Stimulated activated CD4-positive, alpha-beta T cell treated with anti-CD3 and anti-CD28 coated beads, TNF-alpha, amount 100 ng/mL, for 24 hours (primary cell): ENCODE results near the gene NME9.

Experiments used
- DNase-seq, 3 experiments: peaks; one replicate each; pipeline ENCODE4 v3.0.0-alpha.2; 2020; ENCODE audit warnings: low read depth in 3 of 3

Gene NME9

DNA sequence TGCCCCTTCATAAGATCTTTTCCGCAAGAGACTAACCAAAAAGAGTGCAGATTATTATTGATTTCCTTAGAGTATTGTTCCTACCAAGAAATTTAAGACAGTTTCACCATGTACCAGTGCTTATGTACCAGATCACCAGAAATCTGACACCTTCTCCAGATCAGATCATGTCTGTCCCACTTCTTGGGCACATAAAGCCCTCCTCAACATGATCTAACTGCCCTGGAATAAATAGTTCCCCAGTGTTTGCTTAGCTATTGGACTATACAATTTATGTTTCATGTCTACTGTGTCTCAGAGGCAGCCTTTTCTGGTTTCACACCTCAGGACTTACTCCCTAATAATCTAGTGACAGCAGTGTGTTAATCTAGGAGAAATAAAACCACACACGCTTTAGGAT is 46.8 kb downstream of the NME9 start:
- DNase-seq, result no peak

DNA sequence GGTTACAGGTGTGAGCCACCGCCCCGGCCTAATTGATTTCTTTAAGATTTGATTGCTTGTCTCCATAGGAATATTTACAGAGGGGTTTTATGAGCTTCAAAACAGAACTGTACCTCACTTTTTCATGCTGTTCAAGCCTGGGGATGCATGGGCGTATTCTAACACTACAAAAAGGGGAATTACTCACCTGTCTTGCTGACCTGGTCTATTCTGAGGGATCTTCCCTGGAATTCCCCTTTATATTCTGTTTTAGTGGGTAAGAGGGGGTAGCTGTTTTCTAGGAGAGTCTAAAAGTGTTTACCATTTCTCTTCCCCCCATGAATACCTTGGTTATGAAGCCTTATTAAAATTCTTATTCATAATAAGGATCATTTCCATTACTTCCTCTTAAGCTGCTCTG is 48.1 kb downstream of the NME9 start:
- no peak for DNase-seq

DNA sequence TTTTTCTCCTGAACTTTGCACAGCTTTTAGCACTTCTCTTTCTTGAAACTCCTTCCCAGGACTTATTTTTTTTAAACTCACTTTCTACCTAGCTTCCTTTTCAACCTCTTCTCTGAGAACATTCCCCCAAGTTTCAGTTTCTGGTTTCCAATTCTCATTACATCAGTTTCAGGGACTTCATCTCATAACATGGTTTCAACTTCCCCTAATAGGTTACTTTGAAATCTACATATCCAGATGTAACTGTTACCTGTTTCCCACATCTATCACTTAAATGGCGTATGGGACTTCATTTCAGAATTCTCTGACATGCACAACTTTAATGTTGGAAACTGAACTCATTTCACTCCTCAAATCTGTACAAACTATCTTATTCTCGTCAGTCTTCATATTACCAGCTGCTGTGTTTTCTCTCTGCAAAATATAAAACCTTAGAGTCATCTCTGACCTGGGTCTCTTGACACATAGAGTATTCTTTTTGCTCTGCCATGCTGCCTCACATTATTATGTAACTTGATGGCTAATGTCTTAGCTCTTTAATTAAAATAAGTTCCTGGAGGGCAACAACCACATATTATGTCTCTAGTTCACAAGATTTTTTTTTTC is 58.4 kb downstream of the NME9 start:
- no peak for DNase-seq

DNA sequence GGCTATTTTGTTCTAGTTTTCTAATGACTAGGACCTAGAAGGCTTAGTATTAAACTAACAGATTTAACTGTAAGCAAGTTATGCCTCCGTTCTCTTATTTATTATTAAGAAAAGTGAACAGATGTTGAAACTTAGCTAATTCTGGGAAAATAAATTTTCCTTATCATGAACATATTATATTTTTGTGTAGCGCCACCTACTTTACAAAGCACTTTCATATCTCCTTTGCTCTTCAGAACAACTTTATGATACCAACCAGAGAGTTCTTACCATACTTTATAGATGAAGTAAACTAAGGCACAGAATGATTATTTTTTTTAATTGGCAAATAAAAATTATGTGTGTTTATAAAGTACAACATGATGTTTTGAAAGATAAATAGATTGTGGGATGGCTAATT is 59.4 kb downstream of the NME9 start:
- DNase-seq, result no peak

DNA sequence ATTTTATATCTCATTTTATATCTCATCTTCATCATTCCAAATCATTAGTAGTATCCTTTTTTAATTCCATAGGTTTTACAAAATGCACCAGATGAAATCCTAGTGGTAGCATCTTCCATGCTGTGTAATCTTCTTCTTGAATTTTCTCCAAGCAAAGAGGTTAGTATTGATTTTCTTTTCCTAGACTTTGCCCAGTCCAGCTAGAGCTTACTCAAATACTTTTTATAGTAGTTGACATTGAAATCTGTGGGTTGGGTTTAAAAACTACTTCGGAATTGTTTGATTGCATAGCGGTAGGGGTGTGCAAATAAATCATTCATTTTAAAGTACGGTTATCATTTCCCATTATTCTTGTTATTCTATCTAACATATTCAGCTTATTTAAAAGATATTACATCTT is 62.6 kb downstream of the NME9 start:
- DNase-seq, result no peak

DNA sequence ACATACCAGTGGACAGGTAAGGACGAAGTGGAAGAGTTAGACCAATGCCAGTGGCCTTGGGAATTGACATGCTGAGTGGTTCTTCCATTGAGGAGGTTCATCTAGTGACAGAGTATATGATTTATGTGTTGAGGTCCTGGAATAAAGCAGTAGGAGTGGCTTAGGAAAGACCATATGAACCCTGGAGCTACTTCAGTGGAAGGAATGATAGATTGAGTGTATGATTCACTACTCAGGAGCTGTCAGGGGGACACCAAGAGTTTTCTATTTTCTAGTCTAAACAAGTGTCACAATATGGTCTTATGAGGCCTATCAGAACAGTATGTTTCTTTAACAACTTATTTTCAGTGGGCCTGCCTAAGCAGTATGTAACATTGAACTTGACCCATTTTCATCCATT is 63.9 kb downstream of the NME9 start:
- DNase-seq, result no peak

DNA sequence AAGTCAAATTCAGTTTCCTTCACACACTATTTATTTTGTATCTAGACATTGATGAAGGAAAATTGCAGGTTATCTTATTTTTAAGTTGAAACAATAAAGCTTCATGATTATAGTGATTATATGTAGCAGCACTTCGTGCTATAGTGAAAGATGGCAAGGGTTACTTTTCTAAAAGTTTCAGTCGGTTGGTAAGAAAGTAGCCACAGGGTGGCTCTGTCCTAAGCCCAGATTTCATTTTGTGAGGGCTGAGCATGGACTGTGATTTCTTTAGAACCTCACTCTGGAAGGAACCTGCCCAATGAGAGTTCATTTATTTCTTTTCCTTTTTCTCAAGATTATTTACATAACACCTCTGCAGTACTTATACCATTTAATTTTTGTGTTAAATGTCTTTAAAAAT is 66.5 kb downstream of the NME9 start:
- no peak for DNase-seq

DNA sequence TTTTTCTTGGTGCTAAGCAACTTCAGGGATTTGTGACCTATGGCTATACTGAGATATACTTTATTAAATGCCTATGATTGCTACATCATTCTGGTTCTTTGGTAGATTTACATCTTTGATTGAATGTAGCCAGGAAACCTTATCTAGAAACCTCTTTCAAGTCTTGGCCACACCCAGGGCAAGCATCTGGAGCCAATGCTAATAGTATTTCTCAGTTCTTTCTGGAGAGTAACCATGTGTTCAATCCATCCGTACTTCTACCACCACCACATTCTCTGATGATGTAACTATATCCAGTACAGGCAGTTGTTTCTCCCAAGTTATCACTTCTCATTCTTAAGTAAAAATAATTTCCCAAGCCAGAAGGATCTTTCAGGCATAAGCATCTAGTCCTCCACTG is 69.0 kb downstream of the NME9 start:
- DNase-seq, result no peak

DNA sequence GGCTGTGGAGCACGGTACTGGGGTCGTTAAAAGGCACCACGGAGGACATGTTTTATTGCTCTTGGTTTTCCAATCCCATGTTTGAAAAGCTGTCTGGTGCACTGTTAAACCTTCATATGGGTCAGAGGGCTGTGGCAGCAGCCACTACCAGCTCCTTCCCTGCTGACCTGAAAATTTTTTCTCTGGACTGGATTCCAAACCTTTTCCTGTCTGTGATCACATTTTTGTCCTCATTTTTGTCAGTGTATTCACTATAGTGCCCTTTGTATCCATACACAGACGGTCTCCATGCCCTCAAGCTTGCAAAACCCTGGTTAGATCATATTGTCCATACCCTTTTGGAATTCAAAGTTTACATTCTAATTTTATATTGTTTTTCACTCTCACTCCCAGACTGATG is 70.5 kb downstream of the NME9 start:
- no peak for DNase-seq

DNA sequence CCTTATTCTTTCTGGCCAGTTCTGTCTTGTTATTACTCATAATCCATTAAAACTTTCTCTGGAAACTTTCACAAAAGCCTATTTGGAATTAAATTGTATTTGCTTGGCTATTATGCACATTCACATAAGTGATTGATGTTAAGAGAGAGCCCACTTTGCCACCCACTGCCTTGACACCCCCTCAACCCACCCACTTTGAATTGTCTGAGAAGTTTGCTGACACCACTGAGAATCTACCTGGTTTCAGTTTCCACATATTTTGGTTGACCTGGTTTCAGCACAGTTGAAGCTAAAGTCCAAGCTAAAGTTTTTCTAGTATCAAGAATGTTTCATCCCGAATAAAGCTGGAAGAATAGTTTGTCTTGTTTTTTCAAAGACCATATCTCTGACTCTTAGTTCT is 71.7 kb downstream of the NME9 start:
- no peak for DNase-seq

DNA sequence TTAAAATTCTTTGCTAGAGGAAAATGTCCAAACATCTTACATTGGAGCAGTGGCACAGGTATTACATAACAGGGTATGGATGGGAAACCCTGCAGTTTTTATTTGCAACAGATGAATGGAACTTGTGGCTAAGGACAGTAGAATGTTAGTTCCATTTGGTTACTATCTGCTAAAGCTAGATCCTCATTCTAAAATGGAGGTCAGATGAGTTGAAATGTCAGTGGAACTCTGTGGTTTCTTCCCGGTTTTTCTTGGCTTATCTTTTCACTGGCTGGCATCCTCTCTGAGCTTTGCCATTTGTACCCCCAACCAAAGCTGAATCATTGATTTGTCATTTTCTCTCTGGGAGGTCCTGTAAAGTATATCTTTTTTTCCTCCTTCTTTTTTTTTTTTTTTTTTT is 73.6 kb downstream of the NME9 start:
- DNase-seq, result no peak

DNA sequence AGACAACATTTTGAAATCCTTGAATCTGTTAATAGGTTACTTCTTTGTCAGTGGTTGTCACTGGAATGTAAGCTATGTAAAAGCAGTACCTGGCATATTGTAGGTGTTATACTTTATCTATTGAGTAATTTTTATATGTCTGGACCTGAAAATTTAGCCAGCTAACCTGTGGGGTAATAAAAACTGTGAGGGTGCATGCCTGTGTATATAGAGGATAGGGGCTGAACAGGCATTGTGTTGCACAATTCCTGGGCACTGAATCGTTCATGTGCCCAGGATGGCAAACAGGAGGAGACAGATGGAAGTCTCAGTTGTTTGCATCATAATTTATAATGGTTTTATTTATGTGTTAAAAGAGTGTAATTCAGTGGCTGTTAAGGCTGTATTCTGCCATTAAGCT is 75.4 kb downstream of the NME9 start:
- no peak for DNase-seq

DNA sequence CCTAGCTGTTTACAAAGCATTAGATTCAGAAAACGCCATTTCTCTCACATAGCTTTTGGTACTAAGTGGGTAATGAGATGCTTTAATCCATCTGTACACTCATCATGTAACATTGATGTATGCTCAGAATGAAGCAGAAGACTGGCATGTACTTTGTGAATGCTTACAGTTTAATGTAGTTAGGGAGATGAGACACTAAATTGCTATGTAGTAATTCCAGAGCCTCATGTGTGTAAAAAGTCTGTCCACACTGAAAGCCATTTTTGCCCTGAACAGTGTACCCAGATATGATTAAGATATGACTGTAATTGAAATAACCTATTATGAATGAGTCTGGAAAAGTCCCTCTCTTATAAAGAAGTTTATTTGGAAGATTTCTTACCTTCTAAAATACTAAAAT is 76.0 kb downstream of the NME9 start:
- DNase-seq, result no peak
